Keratinocyte (primary cell): ENCODE results near the gene WDR45B. TPM values are rescaled to one million over a fixed set of nuclear protein-coding genes. Genes with fewer than 3 reads are reported as not detected.

Source experiments
- DNase-seq: peaks from one replicate; pipeline ENCODE4 v3.0.0-alpha.2; 2011; ENCODE audit warnings: low read depth, missing footprints, low spot score
- FAIRE-seq: peaks from 2 replicates; lab custom pipeline; 2011; peaks lifted over from hg19 to GRCh38; lab: Jason Lieb, UNC
- H2AFZ ChIP-seq: 2 replicates; pipeline ENCODE4 v1.6.0; 2012; ENCODE audit warnings: low read length, control low read depth, inconsistent platforms; ENCODE audit not compliant: control insufficient read depth
- H3K27ac ChIP-seq: 2 replicates; pipeline ENCODE4 v1.5.1; 2011; ENCODE audit warnings: low read length; ENCODE audit not compliant: control insufficient read depth, insufficient read depth
- H3K27me3 ChIP-seq: 3 replicates; pipeline ENCODE4 v1.6.0; 2011; ENCODE audit warnings: low read length; ENCODE audit not compliant: control insufficient read depth, insufficient read depth; ENCODE audit errors: extremely low read depth
- H3K36me3 ChIP-seq, 2 experiments: 2 replicates in 1 of 2; 3 replicates in 1 of 2; pipeline ENCODE4 v1.5.1; 2011; ENCODE audit warnings: low read length in 2 of 2, mild to moderate bottlenecking in 1 of 2; ENCODE audit not compliant: control insufficient read depth in 2 of 2, insufficient read depth in 2 of 2; ENCODE audit errors: extremely low read depth in 1 of 2
- H3K4me1 ChIP-seq: 3 replicates; pipeline ENCODE4 v1.5.1; 2011; ENCODE audit warnings: low read length; ENCODE audit not compliant: control insufficient read depth, insufficient read depth; ENCODE audit errors: extremely low read depth
- H3K4me2 ChIP-seq: 3 replicates; pipeline ENCODE4 v1.6.0; 2011; ENCODE audit warnings: low read depth, low read length; ENCODE audit not compliant: control insufficient read depth, insufficient read depth; ENCODE audit errors: extremely low read depth
- H3K4me3 ChIP-seq, 3 experiments: fragments of 200-600 bp in 1 of 3; sonication (generic) in 1 of 3; 2 replicates in 2 of 3; 3 replicates in 1 of 3; pipeline ENCODE4 v1.5.1; 2011 to 2016; ENCODE audit warnings: low read length in 3 of 3, mild to moderate bottlenecking in 3 of 3, control low read depth in 2 of 3, inconsistent platforms in 1 of 3, low read depth in 1 of 3, mixed read lengths in 1 of 3, mixed run types in 1 of 3, moderate library complexity in 1 of 3; ENCODE audit not compliant: control insufficient read depth in 2 of 3, insufficient read depth in 2 of 3; ENCODE audit errors: extremely low read depth in 1 of 3
- H3K79me2 ChIP-seq: 2 replicates; pipeline ENCODE4 v1.6.0; 2012; ENCODE audit warnings: low read length; ENCODE audit not compliant: control insufficient read depth, insufficient read depth
- H3K9ac ChIP-seq: 3 replicates; pipeline ENCODE4 v1.6.0; 2011; ENCODE audit warnings: low read length; ENCODE audit not compliant: control insufficient read depth, insufficient read depth; ENCODE audit errors: extremely low read depth
- H3K9me1 ChIP-seq: 3 replicates; pipeline ENCODE4 v1.6.0; 2011; ENCODE audit warnings: low read length; ENCODE audit not compliant: control insufficient read depth, insufficient read depth; ENCODE audit errors: extremely low read depth
- H3K9me3 ChIP-seq: 2 replicates; pipeline ENCODE4 v1.5.1; 2012; ENCODE audit warnings: low read depth, low read length; ENCODE audit not compliant: control insufficient read depth
- H4K20me1 ChIP-seq: 3 replicates; pipeline ENCODE4 v1.6.0; 2011; ENCODE audit warnings: low read length; ENCODE audit not compliant: control insufficient read depth, insufficient read depth; ENCODE audit errors: extremely low read depth
- EZH2 ChIP-seq: IDR thresholded peaks from one replicate; pipeline ENCODE4 v1.6.1; 2012; ENCODE audit warnings: inconsistent platforms, mild to moderate bottlenecking, low read length, moderate library complexity
- dilution Hi-C: fragments of 300-500 bp; cut with MboI; formaldehyde crosslinking; loops from one replicate; pipeline ENCODE4 v1.7.0; 2020; ENCODE audit warnings: low sequenced_read_pairs; ENCODE audit not compliant: extremely low pct_ligation_motif_present
- polyA plus RNA-seq, 5 experiments: library from polyadenylated mRNA; depleted of rRNA in 3 of 5; stranded (reverse) in 3 of 5; stranded (forward) in 1 of 5; unstranded in 1 of 5; fragments of >200 nt; gene quantifications; 1 replicate in 1 of 5; 2 replicates in 3 of 5; 3 replicates in 1 of 5; pipeline versions ENCODE4 v1.2.1 to v1.2.3, GENCODE V29; 2011 to 2012; ENCODE audit warnings: missing spikeins in 2 of 5, low read depth in 1 of 5, low replicate concordance in 1 of 5
- TF ChIP-seq, protein P1 (sequence below), 3 experiments: IDR thresholded peaks in 1 of 3; conservative IDR thresholded peaks in 1 of 3; optimal IDR thresholded peaks in 1 of 3; 2 replicates in 2 of 3; 3 replicates in 1 of 3; pipeline versions ENCODE3 to v1.5.1; 2011; ENCODE audit warnings: low read length in 3 of 3, mild to moderate bottlenecking in 3 of 3, moderate library complexity in 2 of 3, control low read depth in 1 of 3, inconsistent platforms in 1 of 3; ENCODE audit not compliant: insufficient read depth in 2 of 3; ENCODE audit errors: extremely low read depth in 1 of 3

Gene WDR45B
- polyA plus RNA-seq, 1 donor (not counting 4 experiments of a cell fraction or from before 2014, with no cell fraction given) = 77.2 TPM

DNA sequence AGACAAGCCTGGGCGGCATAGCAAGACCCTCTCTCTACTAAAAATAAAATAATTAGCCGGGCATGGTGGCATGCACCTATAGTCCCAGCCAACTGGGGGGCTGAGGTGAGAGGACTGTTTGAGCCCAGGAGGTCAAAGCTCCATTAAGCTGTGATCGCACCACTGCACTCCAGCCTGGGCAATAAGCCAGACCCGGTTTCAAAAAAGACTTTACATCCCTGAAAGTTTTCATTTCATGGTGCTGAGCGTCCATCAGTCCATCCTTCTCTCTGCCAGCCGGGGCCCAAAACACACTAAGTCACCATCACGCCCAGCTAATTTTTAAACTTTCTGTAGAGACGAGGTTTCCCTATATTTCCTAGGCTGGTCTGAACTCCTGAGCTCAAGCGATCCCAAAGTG lies 39.6 kb upstream of the WDR45B start:
- peak overlapping the region; percentile 26 for H3K27ac ChIP-seq

DNA sequence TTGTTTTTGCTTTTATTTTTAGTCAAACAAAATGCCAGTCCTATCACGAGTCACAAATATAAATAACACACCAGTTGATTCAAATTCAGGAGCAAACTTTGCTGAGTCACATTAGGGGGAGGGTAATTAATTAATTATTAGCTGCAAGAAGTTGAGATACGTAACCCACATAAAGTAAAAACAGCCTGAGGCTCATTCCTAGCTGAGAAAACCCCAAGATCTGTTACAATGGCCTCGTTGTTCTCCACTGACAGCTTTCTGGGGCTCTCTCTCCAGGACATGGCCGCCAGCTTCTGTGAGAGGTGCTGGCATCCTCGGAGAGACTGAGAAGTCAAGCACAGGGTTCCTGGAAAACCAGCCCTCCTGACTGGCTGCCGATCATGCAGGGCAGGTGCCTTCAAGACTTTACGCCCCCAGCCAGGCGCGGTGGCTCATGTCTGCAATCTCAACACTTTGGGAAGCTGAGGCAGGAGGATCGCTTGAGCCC lies 39.2 kb upstream of the WDR45B start:
- peak overlapping the region; percentile 55 for H3K4me2 ChIP-seq
- FAIRE-seq = peak; percentile 68
- no peaks in the 10 kb centered on the region for H3K9me1 ChIP-seq
- no peak for TF ChIP-seq EZH2
- TF ChIP-seq, protein P1, sequence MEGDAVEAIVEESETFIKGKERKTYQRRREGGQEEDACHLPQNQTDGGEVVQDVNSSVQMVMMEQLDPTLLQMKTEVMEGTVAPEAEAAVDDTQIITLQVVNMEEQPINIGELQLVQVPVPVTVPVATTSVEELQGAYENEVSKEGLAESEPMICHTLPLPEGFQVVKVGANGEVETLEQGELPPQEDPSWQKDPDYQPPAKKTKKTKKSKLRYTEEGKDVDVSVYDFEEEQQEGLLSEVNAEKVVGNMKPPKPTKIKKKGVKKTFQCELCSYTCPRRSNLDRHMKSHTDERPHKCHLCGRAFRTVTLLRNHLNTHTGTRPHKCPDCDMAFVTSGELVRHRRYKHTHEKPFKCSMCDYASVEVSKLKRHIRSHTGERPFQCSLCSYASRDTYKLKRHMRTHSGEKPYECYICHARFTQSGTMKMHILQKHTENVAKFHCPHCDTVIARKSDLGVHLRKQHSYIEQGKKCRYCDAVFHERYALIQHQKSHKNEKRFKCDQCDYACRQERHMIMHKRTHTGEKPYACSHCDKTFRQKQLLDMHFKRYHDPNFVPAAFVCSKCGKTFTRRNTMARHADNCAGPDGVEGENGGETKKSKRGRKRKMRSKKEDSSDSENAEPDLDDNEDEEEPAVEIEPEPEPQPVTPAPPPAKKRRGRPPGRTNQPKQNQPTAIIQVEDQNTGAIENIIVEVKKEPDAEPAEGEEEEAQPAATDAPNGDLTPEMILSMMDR (optimal IDR thresholded peaks at IDR 0.05 in 1 of 3, IDR thresholded peaks at IDR 0.05 in 1 of 3, conservative IDR thresholded peaks at IDR 0.05 in 1 of 3; ENCODE audit: extremely low read depth in 1 of 3, insufficient read depth in 2 of 3, low read length in 3 of 3) = no peak
- peaks cover 0 to 5% of the 10 kb centered on the region in 2 experiments for H3K36me3 ChIP-seq
- peak overlapping the region; percentile 26 for H3K27ac ChIP-seq
- H3K4me3 ChIP-seq = no peak overlapping the region
- peak overlapping the region; percentile 34 for H3K9ac ChIP-seq
- peak overlapping the region; percentile 46 for H2AFZ ChIP-seq
- peaks cover 11% of the 10 kb centered on the region for H3K4me1 ChIP-seq
- peaks cover 2% of the 10 kb centered on the region for H3K79me2 ChIP-seq
- H3K27me3 ChIP-seq = no peaks in the 10 kb centered on the region
- dilution Hi-C loops = no loop called here
- H3K9me3 ChIP-seq = no peaks in the 10 kb centered on the region
- H4K20me1 ChIP-seq = no peaks in the 10 kb centered on the region
- DNase-seq = peak; percentile 33

More for the DNA sequence above, 39.6 kb upstream of the WDR45B start:
- H3K9me1 ChIP-seq = no peaks in the 10 kb centered on the region
- TF ChIP-seq EZH2 = no peak
- TF ChIP-seq, protein P1 (optimal IDR thresholded peaks at IDR 0.05 in 1 of 3, IDR thresholded peaks at IDR 0.05 in 1 of 3, conservative IDR thresholded peaks at IDR 0.05 in 1 of 3; ENCODE audit: extremely low read depth in 1 of 3, insufficient read depth in 2 of 3, low read length in 3 of 3) = no peak
- DNase-seq (no peak), FAIRE-seq (peak; percentile 41)
- dilution Hi-C loops = no loop called here
- peak overlapping the region; percentile 55 for H3K4me2 ChIP-seq
- no peaks in the 10 kb centered on the region for H4K20me1 ChIP-seq
- H3K27me3 ChIP-seq = no peaks in the 10 kb centered on the region
- no peaks in the 10 kb centered on the region for H3K9me3 ChIP-seq
- H3K4me1 ChIP-seq = peaks cover 11% of the 10 kb centered on the region
- H3K79me2 ChIP-seq = peaks cover 2% of the 10 kb centered on the region
- peaks cover 0 to 5% of the 10 kb centered on the region in 2 experiments for H3K36me3 ChIP-seq
- H3K4me3 ChIP-seq = no peak overlapping the region
- peak overlapping the region; percentile 9 for H3K9ac ChIP-seq
- H2AFZ ChIP-seq = no peak overlapping the region
